ENCODE data around the gene KSR2.

DNA sequence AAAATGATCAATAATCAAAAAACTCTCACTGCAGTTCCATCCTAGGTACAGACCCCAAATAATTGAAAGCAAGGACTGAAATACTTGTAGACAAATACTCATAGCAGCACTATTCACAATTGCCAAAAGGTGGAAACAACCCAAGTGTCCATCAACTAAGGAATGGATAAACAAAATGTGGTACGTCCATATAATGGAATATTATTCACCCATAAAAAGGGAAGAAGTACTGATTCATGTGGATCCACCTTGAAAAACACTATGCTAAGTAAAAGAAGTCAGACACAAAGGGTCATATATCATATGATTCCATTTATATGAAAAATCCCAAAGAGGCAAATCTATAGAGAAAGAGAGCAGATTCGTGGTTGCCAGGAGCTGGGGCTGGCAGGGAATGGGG is 202.8 kb downstream of the KSR2 start:
- TF ChIP-seq, protein P1, sequence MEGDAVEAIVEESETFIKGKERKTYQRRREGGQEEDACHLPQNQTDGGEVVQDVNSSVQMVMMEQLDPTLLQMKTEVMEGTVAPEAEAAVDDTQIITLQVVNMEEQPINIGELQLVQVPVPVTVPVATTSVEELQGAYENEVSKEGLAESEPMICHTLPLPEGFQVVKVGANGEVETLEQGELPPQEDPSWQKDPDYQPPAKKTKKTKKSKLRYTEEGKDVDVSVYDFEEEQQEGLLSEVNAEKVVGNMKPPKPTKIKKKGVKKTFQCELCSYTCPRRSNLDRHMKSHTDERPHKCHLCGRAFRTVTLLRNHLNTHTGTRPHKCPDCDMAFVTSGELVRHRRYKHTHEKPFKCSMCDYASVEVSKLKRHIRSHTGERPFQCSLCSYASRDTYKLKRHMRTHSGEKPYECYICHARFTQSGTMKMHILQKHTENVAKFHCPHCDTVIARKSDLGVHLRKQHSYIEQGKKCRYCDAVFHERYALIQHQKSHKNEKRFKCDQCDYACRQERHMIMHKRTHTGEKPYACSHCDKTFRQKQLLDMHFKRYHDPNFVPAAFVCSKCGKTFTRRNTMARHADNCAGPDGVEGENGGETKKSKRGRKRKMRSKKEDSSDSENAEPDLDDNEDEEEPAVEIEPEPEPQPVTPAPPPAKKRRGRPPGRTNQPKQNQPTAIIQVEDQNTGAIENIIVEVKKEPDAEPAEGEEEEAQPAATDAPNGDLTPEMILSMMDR (IDR thresholded peaks at IDR 0.05) = no peak
- TF ChIP-seq POLR2AphosphoS5 (IDR thresholded peaks at IDR 0.05) (no peak), EP300 (IDR thresholded peaks at IDR 0.05) (no peak), POLR2A (IDR thresholded peaks at IDR 0.05; ENCODE audit: low read depth) (no peak)
